Transverse colon (tissue), 4 donors: Measurements from ENCODE around the gene EDEM1. TPM values are rescaled to one million over a fixed set of nuclear protein-coding genes. Genes with fewer than 3 reads are reported as not detected.

Source experiments
- DNase-seq: peaks from one replicate; pipeline ENCODE4 v3.0.0-alpha.2; 2019
- H3K27ac ChIP-seq, 4 donors: fragments of 200-600 bp; sonication (generic); 2 replicates each; pipeline ENCODE4 v1.5.1; 2016 to 2018; ENCODE audit warnings: inconsistent platforms in 4 of 4
- H3K27me3 ChIP-seq: fragments of 200-600 bp; sonication (generic); 2 replicates; pipeline ENCODE4 v1.5.1; 2017; ENCODE audit warnings: inconsistent platforms
- H3K36me3 ChIP-seq, 4 donors: fragments of 200-600 bp; sonication (generic); 2 replicates each; pipeline ENCODE4 v1.5.1; 2017 to 2019; ENCODE audit warnings: inconsistent platforms in 4 of 4
- H3K4me1 ChIP-seq, 4 donors: fragments of 200-600 bp; sonication (generic); 2 replicates each; pipeline ENCODE4 v1.5.1; 2017 to 2020; ENCODE audit warnings: inconsistent platforms in 4 of 4
- H3K4me3 ChIP-seq, 4 donors: fragments of 200-600 bp; sonication (generic); 1 replicate in 1 of 4; 2 replicates in 3 of 4; pipeline versions ENCODE4 v1.5.1 to v1.6.1; 2017 to 2019; ENCODE audit warnings: inconsistent platforms in 4 of 4
- H3K9me3 ChIP-seq, 2 donors: fragments of 200-600 bp; sonication (generic); 2 replicates each; pipeline ENCODE4 v1.5.1; 2017 to 2019; ENCODE audit warnings: inconsistent platforms in 2 of 2
- EP300 ChIP-seq: sonication (generic); formaldehyde crosslinking; IDR thresholded peaks from one replicate; pipeline ENCODE4 v1.6.1; 2017; ENCODE audit warnings: antibody characterized with exemption, low read depth
- POLR2A ChIP-seq: fragments of 450-650 bp; IDR thresholded peaks from one replicate; pipeline ENCODE4 v1.6.1; 2016; ENCODE audit warnings: antibody characterized with exemption, mild to moderate bottlenecking, moderate library complexity
- POLR2AphosphoS5 ChIP-seq, 3 donors: sonication (generic); formaldehyde crosslinking; IDR thresholded peaks; one replicate each; pipeline ENCODE4 v1.6.1; 2016; ENCODE audit warnings: antibody characterized with exemption in 3 of 3
- WGBS, 2 donors: methylation state at CpG; one replicate each; pipeline ENCODE4 v1.1.5; 2018; ENCODE audit warnings: low coverage in 1 of 2; 5-methylcytosine and 5-hydroxymethylcytosine counted together
- in situ Hi-C, 4 donors: fragments of 200-750 bp; cut with MboI; loops; one replicate each; pipeline versions ENCODE4 v1.15.0 to v1.15.1; 2017; ENCODE audit warnings: low sequenced_read_pairs in 3 of 4, low pct_ligation_motif_present in 1 of 4, low pct_unique_long_range_greater_than_20kb in 1 of 4
- intact Hi-C: fragments of 100-400 bp; cut with DNase I; formaldehyde crosslinking; loops from one replicate; pipeline ENCODE4 v1.15.1; 2023; ENCODE audit warnings: low total_unique reads
- small RNA-seq, 4 donors: library from RNA; depleted of rRNA; stranded (forward); fragments of <200 nt; gene quantifications; one replicate each; pipeline ENCODE3, GENCODE V24; 2016
- total RNA-seq, 4 donors: library from RNA; depleted of rRNA; stranded (reverse); fragments of >200 nt; gene quantifications; one replicate each; pipeline ENCODE4 v1.1.0, GENCODE V29; 2016
- TF ChIP-seq, protein P1 (sequence below), 5 experiments: fragments of 200-600 bp in 3 of 5; fragments of 450-650 bp in 2 of 5; sonication (generic) in 3 of 5; IDR thresholded peaks; 1 replicate in 2 of 5; 2 replicates in 3 of 5; pipeline ENCODE4 v1.5.1; 2016 to 2017; ENCODE audit warnings: antibody characterized with exemption in 5 of 5, inconsistent platforms in 3 of 5, mild to moderate bottlenecking in 2 of 5, moderate library complexity in 1 of 5

Gene EDEM1
- total RNA-seq, 4 donors from 2014 or later = 27.3 to 312 (median 42.3) TPM

DNA sequence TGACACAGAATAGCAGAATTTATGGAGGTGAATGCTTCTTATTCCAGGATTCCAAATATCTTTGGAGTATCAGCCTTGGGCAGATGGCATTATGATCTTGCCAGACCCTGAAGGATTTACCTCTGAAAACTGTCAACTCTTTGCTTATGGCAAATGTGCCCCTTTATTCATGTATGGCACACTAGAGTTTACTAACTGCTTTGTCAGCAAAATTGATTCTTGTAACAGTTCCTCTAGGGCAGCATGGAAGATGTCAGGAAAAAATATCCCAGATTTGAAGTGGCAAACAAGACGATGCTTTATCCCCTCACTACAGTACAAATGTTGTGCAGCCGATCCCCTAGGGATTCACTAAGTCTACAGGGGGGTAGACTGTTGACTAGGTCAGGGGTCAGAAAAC is 79.7 kb downstream of the EDEM1 start:
- TF ChIP-seq, protein P1, sequence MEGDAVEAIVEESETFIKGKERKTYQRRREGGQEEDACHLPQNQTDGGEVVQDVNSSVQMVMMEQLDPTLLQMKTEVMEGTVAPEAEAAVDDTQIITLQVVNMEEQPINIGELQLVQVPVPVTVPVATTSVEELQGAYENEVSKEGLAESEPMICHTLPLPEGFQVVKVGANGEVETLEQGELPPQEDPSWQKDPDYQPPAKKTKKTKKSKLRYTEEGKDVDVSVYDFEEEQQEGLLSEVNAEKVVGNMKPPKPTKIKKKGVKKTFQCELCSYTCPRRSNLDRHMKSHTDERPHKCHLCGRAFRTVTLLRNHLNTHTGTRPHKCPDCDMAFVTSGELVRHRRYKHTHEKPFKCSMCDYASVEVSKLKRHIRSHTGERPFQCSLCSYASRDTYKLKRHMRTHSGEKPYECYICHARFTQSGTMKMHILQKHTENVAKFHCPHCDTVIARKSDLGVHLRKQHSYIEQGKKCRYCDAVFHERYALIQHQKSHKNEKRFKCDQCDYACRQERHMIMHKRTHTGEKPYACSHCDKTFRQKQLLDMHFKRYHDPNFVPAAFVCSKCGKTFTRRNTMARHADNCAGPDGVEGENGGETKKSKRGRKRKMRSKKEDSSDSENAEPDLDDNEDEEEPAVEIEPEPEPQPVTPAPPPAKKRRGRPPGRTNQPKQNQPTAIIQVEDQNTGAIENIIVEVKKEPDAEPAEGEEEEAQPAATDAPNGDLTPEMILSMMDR (IDR thresholded peaks at IDR 0.05) = no peak
- TF ChIP-seq EP300 (no peak), POLR2AphosphoS5 (IDR thresholded peaks at IDR 0.05) (no peak), POLR2A (no peak)
- Histone ChIP-seq H3K27me3 (no peaks in the 10 kb centered on the region), H3K4me3 (no peak overlapping the region), H3K9me3 (no peaks in the 10 kb centered on the region), H3K27ac (no peak overlapping the region), H3K4me1 (no peaks in the 10 kb centered on the region), H3K36me3 (no peaks in the 10 kb centered on the region)
- intact Hi-C loops (no loop called here), in situ Hi-C loops (no loop called here)
- DNase-seq = no peak
- WGBS, 2 donors = 77 to 79% methylated on average over 2 of the region's 2 CpGs

DNA sequence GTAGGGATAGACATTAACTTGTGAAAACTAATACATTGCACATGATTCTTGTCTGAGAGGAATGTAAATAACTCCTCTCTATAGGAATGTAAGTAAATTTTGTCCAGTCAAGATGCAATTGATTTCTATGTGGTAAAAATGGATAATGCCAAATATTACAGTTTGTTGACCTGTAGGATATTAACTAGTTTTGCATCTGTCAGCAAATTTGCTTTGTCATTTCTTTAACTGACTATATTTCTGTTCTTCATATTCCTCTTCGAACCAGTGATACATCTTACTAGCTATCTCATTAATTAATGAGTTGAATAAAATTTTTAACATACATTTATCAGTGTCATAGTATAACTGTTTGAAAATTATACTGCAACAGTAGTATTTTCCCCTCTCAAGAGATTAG is 80.4 kb downstream of the EDEM1 start:
- H3K27ac ChIP-seq = no peak overlapping the region
- no peak for DNase-seq
- 86 to 100% methylated on average over 1 of the region's 1 CpG for WGBS, 2 donors
- intact Hi-C loops = no loop called here
- TF ChIP-seq POLR2A (no peak), EP300 (no peak), POLR2AphosphoS5 (IDR thresholded peaks at IDR 0.05) (no peak)
- TF ChIP-seq, protein P1 (IDR thresholded peaks at IDR 0.05) = no peak
- H3K4me1 ChIP-seq = no peaks in the 10 kb centered on the region
- H3K36me3 ChIP-seq = no peaks in the 10 kb centered on the region
- H3K27me3 ChIP-seq = no peaks in the 10 kb centered on the region
- H3K9me3 ChIP-seq = no peaks in the 10 kb centered on the region
- no peak overlapping the region for H3K4me3 ChIP-seq
- in situ Hi-C loops = no loop called here

Small RNA genes within 50 kb of the gene (small RNA-seq; reads per million reads assigned to genes)
- gene MIR4790 = 0 reads per million in 4 donors
- 0 reads per million in 4 donors for gene RN7SL553P

Other genes with a start within 250 kb of the EDEM1 start
- gene BHLHE40, start 208.3 kb upstream of the EDEM1 start, total RNA-seq = 10 to 100 TPM; 13.4 to 50.9 (median 18.0) TPM
- 10 to 100 TPM; 13.1 to 47.2 (median 31.9) TPM for gene ARL8B, start 65.4 kb upstream of the EDEM1 start, total RNA-seq